Measurements from ENCODE around the gene GLUD1.

DNA sequence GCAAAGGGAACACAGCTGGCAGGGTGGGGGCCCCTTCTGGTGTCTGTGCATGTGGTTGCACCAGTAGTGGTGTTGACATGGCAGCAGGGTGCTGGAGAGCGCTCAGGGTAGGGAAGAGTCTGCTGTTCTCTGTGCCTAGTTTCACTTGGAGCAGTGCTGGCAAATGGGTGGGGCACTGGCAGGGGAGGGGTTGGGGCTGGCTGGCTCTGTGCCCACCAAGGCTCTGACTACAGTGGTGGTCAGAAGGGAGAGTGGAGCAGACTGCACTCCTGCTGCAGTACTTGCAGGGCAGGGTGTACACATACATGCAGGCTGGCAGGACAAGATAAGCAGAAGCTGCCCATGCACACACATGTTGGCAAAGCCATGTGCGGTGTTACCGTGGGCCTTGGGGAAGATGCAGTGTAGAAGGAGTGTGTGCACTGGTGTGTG lies 56.3 kb downstream of the GLUD1 start:
- TF ChIP-seq, protein P1, sequence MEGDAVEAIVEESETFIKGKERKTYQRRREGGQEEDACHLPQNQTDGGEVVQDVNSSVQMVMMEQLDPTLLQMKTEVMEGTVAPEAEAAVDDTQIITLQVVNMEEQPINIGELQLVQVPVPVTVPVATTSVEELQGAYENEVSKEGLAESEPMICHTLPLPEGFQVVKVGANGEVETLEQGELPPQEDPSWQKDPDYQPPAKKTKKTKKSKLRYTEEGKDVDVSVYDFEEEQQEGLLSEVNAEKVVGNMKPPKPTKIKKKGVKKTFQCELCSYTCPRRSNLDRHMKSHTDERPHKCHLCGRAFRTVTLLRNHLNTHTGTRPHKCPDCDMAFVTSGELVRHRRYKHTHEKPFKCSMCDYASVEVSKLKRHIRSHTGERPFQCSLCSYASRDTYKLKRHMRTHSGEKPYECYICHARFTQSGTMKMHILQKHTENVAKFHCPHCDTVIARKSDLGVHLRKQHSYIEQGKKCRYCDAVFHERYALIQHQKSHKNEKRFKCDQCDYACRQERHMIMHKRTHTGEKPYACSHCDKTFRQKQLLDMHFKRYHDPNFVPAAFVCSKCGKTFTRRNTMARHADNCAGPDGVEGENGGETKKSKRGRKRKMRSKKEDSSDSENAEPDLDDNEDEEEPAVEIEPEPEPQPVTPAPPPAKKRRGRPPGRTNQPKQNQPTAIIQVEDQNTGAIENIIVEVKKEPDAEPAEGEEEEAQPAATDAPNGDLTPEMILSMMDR (conservative IDR thresholded peaks at IDR 0.05 in 1 of 2, IDR thresholded peaks at IDR 0.05 in 1 of 2; ENCODE audit: extremely low read depth in 1 of 2, insufficient read depth in 1 of 2, low read depth in 1 of 2, low read length in 2 of 2) = no peak
- no peak for TF ChIP-seq EZH2 (IDR thresholded peaks at IDR 0.05; ENCODE audit: borderline replicate concordance, low read length)

Data from mammary epithelial cell (primary cell).